ENCODE measurements around the gene SLC4A4.

SLC4A4 gene

GRCh38 chr4:71356924-71357663 is 18.3 kb downstream of the SLC4A4 start:
- no peak for DNase-seq (ENCODE audit: low read depth in 2 of 2)

GRCh38 chr4:71360844-71361243 is 22.0 kb downstream of the SLC4A4 start:
- DNase-seq (ENCODE audit: low read depth in 2 of 2): no peak

GRCh38 chr4:71361476-71361875 is 22.7 kb downstream of the SLC4A4 start:
- no peak for DNase-seq (ENCODE audit: low read depth in 2 of 2)

- DNase-seq (ENCODE audit: low read depth in 2 of 2): no peak
Measured at GRCh38 chr4:71366766-71367165, 27.9 kb downstream of the SLC4A4 start.

GRCh38 chr4:71367546-71367945 is 28.7 kb downstream of the SLC4A4 start:
- DNase-seq (ENCODE audit: low read depth in 2 of 2): no peak

GRCh38 chr4:71368906-71369305 is 30.1 kb downstream of the SLC4A4 start:
- DNase-seq (ENCODE audit: low read depth in 2 of 2): no peak

GRCh38 chr4:71369536-71369935 is 30.7 kb downstream of the SLC4A4 start:
- no peak for DNase-seq (ENCODE audit: low read depth in 2 of 2)

GRCh38 chr4:71375494-71375893 is 36.7 kb downstream of the SLC4A4 start:
- no peak for DNase-seq (ENCODE audit: low read depth in 2 of 2)

- DNase-seq (ENCODE audit: low read depth in 2 of 2): no peak
Measured at GRCh38 chr4:71377561-71377960, 38.7 kb downstream of the SLC4A4 start.

GRCh38 chr4:71379126-71379525 is 40.3 kb downstream of the SLC4A4 start:
- DNase-seq (ENCODE audit: low read depth in 2 of 2): no peak

GRCh38 chr4:71380788-71381187 is 42.0 kb downstream of the SLC4A4 start:
- no peak for DNase-seq (ENCODE audit: low read depth in 2 of 2)

GRCh38 chr4:71382125-71382899 is 43.5 kb downstream of the SLC4A4 start:
- DNase-seq (ENCODE audit: low read depth in 2 of 2): no peak

- DNase-seq (ENCODE audit: low read depth in 2 of 2): no peak
Measured at GRCh38 chr4:71382900-71383560, 44.2 kb downstream of the SLC4A4 start.

GRCh38 chr4:71383984-71384383 is 45.2 kb downstream of the SLC4A4 start:
- DNase-seq (ENCODE audit: low read depth in 2 of 2): no peak

GRCh38 chr4:71389149-71389827 is 50.5 kb downstream of the SLC4A4 start:
- DNase-seq (ENCODE audit: low read depth in 2 of 2): no peak

- no peak for DNase-seq (ENCODE audit: low read depth in 2 of 2)
Measured at GRCh38 chr4:71392109-71392508, 53.3 kb downstream of the SLC4A4 start.

- no peak for DNase-seq (ENCODE audit: low read depth in 2 of 2)
Measured at GRCh38 chr4:71396382-71396781, 57.6 kb downstream of the SLC4A4 start.

GRCh38 chr4:71400810-71401209 is 62.0 kb downstream of the SLC4A4 start:
- no peak for DNase-seq (ENCODE audit: low read depth in 2 of 2)

- DNase-seq (ENCODE audit: low read depth in 2 of 2): no peak
Measured at GRCh38 chr4:71402616-71403015, 63.8 kb downstream of the SLC4A4 start.

- no peak for DNase-seq (ENCODE audit: low read depth in 2 of 2)
Measured at GRCh38 chr4:71404049-71404448, 65.2 kb downstream of the SLC4A4 start.

GRCh38 chr4:71405791-71406190 is 67.0 kb downstream of the SLC4A4 start:
- DNase-seq (ENCODE audit: low read depth in 2 of 2): no peak

- DNase-seq (ENCODE audit: low read depth in 2 of 2): no peak
Measured at GRCh38 chr4:71406459-71406963, 67.7 kb downstream of the SLC4A4 start.
